Glutamatergic neuron (in vitro differentiated cells): ENCODE measurements around the gene LRRC51. TPM values are rescaled to one million over a fixed set of nuclear protein-coding genes. Genes with fewer than 3 reads are reported as not detected.

Experiments used
- DNase-seq: peaks from one replicate; pipeline ENCODE4 v3.0.0; 2022
- H3K27ac Mint-ChIP-seq: one replicate; pipeline ENCODE4 v1.8.0; 2020; ENCODE audit warnings: mild to moderate bottlenecking, mixed read lengths, inconsistent platforms; ENCODE audit not compliant: unreplicated experiment
- H3K27me3 Mint-ChIP-seq: one replicate; pipeline ENCODE4 v1.8.0; 2020; ENCODE audit warnings: mild to moderate bottlenecking, moderate library complexity, mixed read lengths, inconsistent platforms; ENCODE audit not compliant: unreplicated experiment
- H3K36me3 Mint-ChIP-seq: one replicate; pipeline ENCODE4 v1.8.0; 2020; ENCODE audit warnings: mild to moderate bottlenecking, mixed read lengths, inconsistent platforms; ENCODE audit not compliant: unreplicated experiment
- H3K4me1 Mint-ChIP-seq: one replicate; pipeline ENCODE4 v1.8.0; 2020; ENCODE audit warnings: mild to moderate bottlenecking, low read depth, mixed read lengths, inconsistent platforms; ENCODE audit not compliant: unreplicated experiment
- H3K4me3 Mint-ChIP-seq: one replicate; pipeline ENCODE4 v1.8.0; 2020; ENCODE audit warnings: mild to moderate bottlenecking, mixed read lengths, inconsistent platforms; ENCODE audit not compliant: unreplicated experiment
- H3K9me3 Mint-ChIP-seq: one replicate; pipeline ENCODE4 v1.8.0; 2020; ENCODE audit warnings: mild to moderate bottlenecking, moderate library complexity, mixed read lengths, inconsistent platforms; ENCODE audit not compliant: unreplicated experiment
- total RNA-seq: library from RNA; stranded (reverse); fragmentation: NEBNext Ultra II Directional; extraction: Animal tissue kit (Norgen Biotek cat#: 25700); gene quantifications from one replicate; pipeline ENCODE4 v1.2.1, GENCODE V29; 2021; ENCODE audit not compliant: unreplicated experiment
- TF ChIP-seq, protein P1 (sequence below): fragments of 200-600 bp; sonication (generic); IDR thresholded peaks from one replicate; pipeline ENCODE4 v1.5.0; 2021; ENCODE audit not compliant: partially characterized antibody, unreplicated experiment

Gene LRRC51
- total RNA-seq, 1 donor from 2014 or later = 8.3 TPM

DNA sequence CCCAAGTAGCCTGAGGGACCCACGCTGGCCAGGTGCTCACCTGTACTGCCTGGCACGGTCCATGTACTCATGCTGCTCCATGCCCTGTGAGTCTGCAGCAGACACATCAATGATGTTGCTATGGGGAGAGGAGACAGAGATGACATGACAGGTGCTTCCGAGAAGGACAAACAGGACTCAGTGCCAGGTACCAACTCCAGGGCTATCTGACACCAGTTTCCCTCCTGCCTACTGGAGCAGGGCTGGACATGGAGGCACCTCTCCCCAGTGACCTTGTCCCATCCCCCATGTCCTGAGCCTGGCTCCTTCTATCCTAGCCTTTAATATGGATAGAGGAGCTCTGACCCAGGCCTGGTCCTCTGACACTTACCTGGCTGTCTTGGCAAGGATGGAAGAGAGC, 18.1 kb downstream of the LRRC51 start:
- peaks cover 13% of the 10 kb centered on the region for H3K9me3 Mint-ChIP-seq
- no peak overlapping the region for H3K4me3 Mint-ChIP-seq

DNA sequence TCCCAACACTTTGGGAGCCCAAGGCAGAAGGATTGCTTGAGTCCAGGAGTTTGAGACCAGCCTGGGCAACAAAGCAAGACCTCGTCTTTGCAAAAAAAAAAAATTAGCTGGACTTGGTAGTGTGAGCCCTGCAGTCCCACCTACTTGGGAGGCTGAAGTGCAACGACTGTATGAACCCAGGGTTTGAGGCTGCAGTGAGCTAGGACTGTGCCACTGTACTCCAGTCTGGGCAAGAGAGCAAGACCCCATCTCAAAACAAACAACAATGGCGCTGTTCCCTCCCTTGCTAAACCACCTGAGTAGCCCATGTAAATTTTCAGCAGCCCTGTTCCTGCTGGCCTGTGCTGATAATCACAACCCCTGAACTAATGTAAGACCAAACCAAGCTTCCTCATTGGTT, 19.4 kb downstream of the LRRC51 start:
- no peak overlapping the region for H3K27ac Mint-ChIP-seq
- H3K27me3 Mint-ChIP-seq = peaks cover 12% of the 10 kb centered on the region
- peaks cover 22% of the 10 kb centered on the region for H3K4me1 Mint-ChIP-seq
- DNase-seq = no peak
- H3K4me3 Mint-ChIP-seq = no peak overlapping the region
- no peaks in the 10 kb centered on the region for H3K36me3 Mint-ChIP-seq
- TF ChIP-seq, protein P1, sequence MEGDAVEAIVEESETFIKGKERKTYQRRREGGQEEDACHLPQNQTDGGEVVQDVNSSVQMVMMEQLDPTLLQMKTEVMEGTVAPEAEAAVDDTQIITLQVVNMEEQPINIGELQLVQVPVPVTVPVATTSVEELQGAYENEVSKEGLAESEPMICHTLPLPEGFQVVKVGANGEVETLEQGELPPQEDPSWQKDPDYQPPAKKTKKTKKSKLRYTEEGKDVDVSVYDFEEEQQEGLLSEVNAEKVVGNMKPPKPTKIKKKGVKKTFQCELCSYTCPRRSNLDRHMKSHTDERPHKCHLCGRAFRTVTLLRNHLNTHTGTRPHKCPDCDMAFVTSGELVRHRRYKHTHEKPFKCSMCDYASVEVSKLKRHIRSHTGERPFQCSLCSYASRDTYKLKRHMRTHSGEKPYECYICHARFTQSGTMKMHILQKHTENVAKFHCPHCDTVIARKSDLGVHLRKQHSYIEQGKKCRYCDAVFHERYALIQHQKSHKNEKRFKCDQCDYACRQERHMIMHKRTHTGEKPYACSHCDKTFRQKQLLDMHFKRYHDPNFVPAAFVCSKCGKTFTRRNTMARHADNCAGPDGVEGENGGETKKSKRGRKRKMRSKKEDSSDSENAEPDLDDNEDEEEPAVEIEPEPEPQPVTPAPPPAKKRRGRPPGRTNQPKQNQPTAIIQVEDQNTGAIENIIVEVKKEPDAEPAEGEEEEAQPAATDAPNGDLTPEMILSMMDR = no peak
- H3K9me3 Mint-ChIP-seq = peaks cover 13% of the 10 kb centered on the region

More for the DNA sequence above, 18.1 kb downstream of the LRRC51 start:
- no peaks in the 10 kb centered on the region for H3K36me3 Mint-ChIP-seq
- TF ChIP-seq, protein P1 = no peak
- peaks cover 13% of the 10 kb centered on the region for H3K4me1 Mint-ChIP-seq
- H3K27ac Mint-ChIP-seq = no peak overlapping the region
- no peak for DNase-seq
- peaks cover 10% of the 10 kb centered on the region for H3K27me3 Mint-ChIP-seq

- H3K36me3 Mint-ChIP-seq = no peaks in the 10 kb centered on the region
- H3K9me3 Mint-ChIP-seq = peaks cover 13% of the 10 kb centered on the region
- DNase-seq = no peak
- peak overlapping the region; percentile 52 for H3K27ac Mint-ChIP-seq
- TF ChIP-seq, protein P1 = no peak
- peaks cover 12% of the 10 kb centered on the region for H3K27me3 Mint-ChIP-seq
- H3K4me3 Mint-ChIP-seq = no peak overlapping the region
- peaks cover 22% of the 10 kb centered on the region for H3K4me1 Mint-ChIP-seq
These were observed 19.8 kb downstream of the LRRC51 start for GRCh38 chr11:72100462-72100861.

- peaks cover 22% of the 10 kb centered on the region for H3K4me1 Mint-ChIP-seq
- no peak for DNase-seq
- H3K36me3 Mint-ChIP-seq = no peaks in the 10 kb centered on the region
- TF ChIP-seq, protein P1 = no peak
- H3K27ac Mint-ChIP-seq = peak overlapping the region; percentile 96
- H3K4me3 Mint-ChIP-seq = peak overlapping the region; percentile 100
- H3K27me3 Mint-ChIP-seq = peaks cover 12% of the 10 kb centered on the region
- H3K9me3 Mint-ChIP-seq = peaks cover 13% of the 10 kb centered on the region
These were observed 21.5 kb downstream of the LRRC51 start for GRCh38 chr11:72102162-72102561.

DNA sequence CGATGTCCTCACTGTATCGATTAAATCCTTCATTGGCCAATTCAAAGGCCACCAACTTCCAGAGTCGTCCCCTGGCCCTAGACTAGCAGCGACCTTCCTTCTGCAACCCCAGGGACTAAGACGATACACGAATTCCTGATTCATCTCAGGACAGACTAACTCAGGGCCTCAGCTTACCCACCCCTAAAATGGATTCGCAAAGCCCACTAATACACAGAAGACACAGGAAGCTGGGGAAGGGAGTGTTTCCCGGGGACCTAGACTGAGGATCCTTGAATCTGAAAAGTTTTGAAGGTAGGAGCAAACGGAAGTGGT, 21.9 kb downstream of the LRRC51 start:
- H3K27me3 Mint-ChIP-seq = peaks cover 15% of the 10 kb centered on the region

More for the DNA sequence above, 21.9 kb downstream of the LRRC51 start:
- Mint-ChIP-seq H3K4me3 (peak overlapping the region; percentile 100), H3K9me3 (peaks cover 13% of the 10 kb centered on the region), H3K27ac (peak overlapping the region; percentile 96), H3K36me3 (no peaks in the 10 kb centered on the region), H3K4me1 (peaks cover 22% of the 10 kb centered on the region)
- TF ChIP-seq, protein P1 = no peak
- DNase-seq = no peak
